Suprapubic skin (tissue), 4 donors: ENCODE data around the gene NRSN2. TPM values are rescaled to one million over a fixed set of nuclear protein-coding genes. Genes with fewer than 3 reads are reported as not detected.

ENCODE experiments used
- DNase-seq, 2 donors: peaks; one replicate each; pipeline ENCODE4 v3.0.0-alpha.2; 2019; ENCODE audit warnings: low spot score in 2 of 2
- H3K27ac ChIP-seq: fragments of 200-600 bp; sonication (generic); one replicate; pipeline ENCODE4 v1.5.1; 2019
- H3K27me3 ChIP-seq: fragments of 200-600 bp; sonication (generic); one replicate; pipeline ENCODE4 v1.5.1; 2019
- H3K36me3 ChIP-seq: fragments of 200-600 bp; sonication (generic); one replicate; pipeline ENCODE4 v1.5.1; 2019
- H3K4me1 ChIP-seq: fragments of 200-600 bp; sonication (generic); one replicate; pipeline ENCODE4 v1.5.1; 2019
- H3K4me3 ChIP-seq: fragments of 200-600 bp; sonication (generic); one replicate; pipeline ENCODE4 v1.5.1; 2019; ENCODE audit warnings: mild to moderate bottlenecking
- H3K9me3 ChIP-seq: fragments of 200-600 bp; sonication (generic); one replicate; pipeline ENCODE4 v1.5.1; 2019
- CTCF ChIP-seq, 2 donors: fragments of 200-600 bp in 1 of 2; fragments of 450-650 bp in 1 of 2; sonication (generic) in 1 of 2; IDR thresholded peaks; one replicate each; pipeline ENCODE4 v1.5.1; 2016 to 2019; ENCODE audit warnings: antibody characterized with exemption in 2 of 2, mild to moderate bottlenecking in 1 of 2, moderate library complexity in 1 of 2
- EP300 ChIP-seq: sonication (generic); formaldehyde crosslinking; IDR thresholded peaks from one replicate; pipeline ENCODE4 v1.6.1; 2017; ENCODE audit warnings: antibody characterized with exemption
- POLR2A ChIP-seq, 2 donors: fragments of 450-650 bp; IDR thresholded peaks; one replicate each; pipeline ENCODE4 v1.6.1; 2017; ENCODE audit warnings: antibody characterized with exemption in 2 of 2, mild to moderate bottlenecking in 2 of 2, moderate library complexity in 2 of 2
- POLR2AphosphoS5 ChIP-seq, 3 donors: sonication (generic); formaldehyde crosslinking; IDR thresholded peaks; one replicate each; pipeline ENCODE4 v1.6.1; 2017; ENCODE audit warnings: antibody characterized with exemption in 3 of 3
- WGBS: methylation state at CpG from one replicate; pipeline ENCODE4 v1.1.5; 2018; 5-methylcytosine and 5-hydroxymethylcytosine counted together
- total RNA-seq, 4 donors: library from RNA; depleted of rRNA; stranded (reverse); fragments of >200 nt; gene quantifications; one replicate each; pipeline ENCODE4 v1.1.0, GENCODE V29; 2016

Gene NRSN2
- total RNA-seq, 4 donors from 2014 or later = 8.1 to 11.4 (median 10.9) TPM

GRCh38 chr20:313948-314347 lies 33.0 kb upstream of the NRSN2 start:
- DNase-seq = no peak
- no peaks in the 10 kb centered on the region for H3K27me3 ChIP-seq
- no peaks in the 10 kb centered on the region for H3K36me3 ChIP-seq
- H3K4me1 ChIP-seq = peaks cover 18% of the 10 kb centered on the region
- no peak overlapping the region for H3K27ac ChIP-seq
- no peaks in the 10 kb centered on the region for H3K9me3 ChIP-seq
- no peak overlapping the region for H3K4me3 ChIP-seq
- TF ChIP-seq EP300 (no peak), POLR2A (IDR thresholded peaks at IDR 0.05) (no peak), POLR2AphosphoS5 (IDR thresholded peaks at IDR 0.05) (no peak), CTCF (IDR thresholded peaks at IDR 0.05) (no peak)

- no peak for DNase-seq
- Histone ChIP-seq H3K27me3 (no peaks in the 10 kb centered on the region), H3K36me3 (no peaks in the 10 kb centered on the region), H3K4me3 (no peak overlapping the region), H3K4me1 (no peaks in the 10 kb centered on the region), H3K27ac (no peak overlapping the region), H3K9me3 (no peaks in the 10 kb centered on the region)
- 95% methylated on average over 2 of the region's 2 CpGs for WGBS
- no peak for TF ChIP-seq POLR2A (IDR thresholded peaks at IDR 0.05)
- no peak for TF ChIP-seq POLR2AphosphoS5 (IDR thresholded peaks at IDR 0.05)
- TF ChIP-seq CTCF (IDR thresholded peaks at IDR 0.05) = no peak
- no peak for TF ChIP-seq EP300
Measured at GRCh38 chr20:316316-317068, 30.4 kb upstream of the NRSN2 start.

GRCh38 chr20:324177-325044 lies 22.5 kb upstream of the NRSN2 start:
- peak in 2 of 3 donors; percentile 32 to 42 for TF ChIP-seq POLR2AphosphoS5 (IDR thresholded peaks at IDR 0.05)
- peak in 1 of 2 donors; percentile 24 for TF ChIP-seq CTCF (IDR thresholded peaks at IDR 0.05)
- TF ChIP-seq POLR2A (IDR thresholded peaks at IDR 0.05) = peak in 1 of 2 donors; percentile 15
- no peak for TF ChIP-seq EP300
- peak overlapping the region; percentile 93 for H3K27ac ChIP-seq
- DNase-seq = peak; percentile 91 to 94
- peaks cover 45% of the 10 kb centered on the region for H3K4me1 ChIP-seq
- 0% methylated on average over 26 of the region's 69 CpGs for WGBS
- no peaks in the 10 kb centered on the region for H3K9me3 ChIP-seq
- H3K36me3 ChIP-seq = no peaks in the 10 kb centered on the region
- H3K27me3 ChIP-seq = no peaks in the 10 kb centered on the region
- H3K4me3 ChIP-seq = peak overlapping the region; percentile 81

- Histone ChIP-seq H3K27ac (peak within 1 kb of the TSS; percentile 93), H3K27me3 (no peaks in the 10 kb centered on the region), H3K4me1 (peaks cover 52% of the 10 kb centered on the region), H3K36me3 (no peaks in the 10 kb centered on the region), H3K9me3 (no peaks in the 10 kb centered on the region), H3K4me3 (peak within 1 kb of the TSS; percentile 81)
- WGBS = under 1% methylated on average over 25 of the region's 106 CpGs
- peak; percentile 98 for DNase-seq
- TF ChIP-seq POLR2AphosphoS5 (IDR thresholded peaks at IDR 0.05) (no peak), EP300 (no peak), POLR2A (IDR thresholded peaks at IDR 0.05) (peak in 1 of 2 donors; percentile 11), CTCF (IDR thresholded peaks at IDR 0.05) (no peak)
Measured at GRCh38 chr20:325045-325888, 21.6 kb upstream of the NRSN2 start, which contains the start of gene SOX12. Gene SOX12 (plus strand): TSS chr20:325552. CDS start chr20:325925, 373 bp downstream.
